Stimulated activated naive CD8-positive, alpha-beta T cell treated with anti-CD3 and anti-CD28 coated beads, Interleukin-15, amount 100 ng/mL, for 72 hours (primary cell): ENCODE data around the gene THAP4.
A peak's percentile ranks its signal among the peaks of the same experiment; 100 is the strongest.
"Not testable (repeated sequence)": the region's sequence is repeated elsewhere in the genome, so short reads cannot be mapped to it uniquely, and the experiment has no call there.

Source experiments
- ATAC-seq: fragments of 150-1000 bp; cut with Tn5 transposase; 2 replicates; pipeline ENCODE4 v1.10.0; 2021; ENCODE audit warnings: mild to moderate bottlenecking, moderate library complexity
- DNase-seq, 2 donors: peaks; one replicate each; pipeline ENCODE4 v3.0.0; 2021 to 2022
- H3K27ac Mint-ChIP-seq, 2 donors: one replicate each; pipeline ENCODE4 v1.8.0; 2022; ENCODE audit warnings: mild to moderate bottlenecking in 2 of 2, mixed read lengths in 2 of 2, moderate library complexity in 2 of 2
- H3K27me3 Mint-ChIP-seq: one replicate; pipeline ENCODE4 v1.8.0; 2022; ENCODE audit warnings: mixed read lengths
- H3K4me1 Mint-ChIP-seq: one replicate; pipeline ENCODE4 v1.8.0; 2022; ENCODE audit warnings: mild to moderate bottlenecking, mixed read lengths
- H3K4me3 Mint-ChIP-seq, 2 donors: one replicate each; pipeline ENCODE4 v1.8.0; 2022; ENCODE audit warnings: mild to moderate bottlenecking in 2 of 2, mixed read lengths in 2 of 2, moderate library complexity in 1 of 2
- H3K9me3 Mint-ChIP-seq, 2 donors: one replicate each; pipeline ENCODE4 v1.8.0; 2022; ENCODE audit warnings: mixed read lengths in 2 of 2

Gene THAP4

DNA sequence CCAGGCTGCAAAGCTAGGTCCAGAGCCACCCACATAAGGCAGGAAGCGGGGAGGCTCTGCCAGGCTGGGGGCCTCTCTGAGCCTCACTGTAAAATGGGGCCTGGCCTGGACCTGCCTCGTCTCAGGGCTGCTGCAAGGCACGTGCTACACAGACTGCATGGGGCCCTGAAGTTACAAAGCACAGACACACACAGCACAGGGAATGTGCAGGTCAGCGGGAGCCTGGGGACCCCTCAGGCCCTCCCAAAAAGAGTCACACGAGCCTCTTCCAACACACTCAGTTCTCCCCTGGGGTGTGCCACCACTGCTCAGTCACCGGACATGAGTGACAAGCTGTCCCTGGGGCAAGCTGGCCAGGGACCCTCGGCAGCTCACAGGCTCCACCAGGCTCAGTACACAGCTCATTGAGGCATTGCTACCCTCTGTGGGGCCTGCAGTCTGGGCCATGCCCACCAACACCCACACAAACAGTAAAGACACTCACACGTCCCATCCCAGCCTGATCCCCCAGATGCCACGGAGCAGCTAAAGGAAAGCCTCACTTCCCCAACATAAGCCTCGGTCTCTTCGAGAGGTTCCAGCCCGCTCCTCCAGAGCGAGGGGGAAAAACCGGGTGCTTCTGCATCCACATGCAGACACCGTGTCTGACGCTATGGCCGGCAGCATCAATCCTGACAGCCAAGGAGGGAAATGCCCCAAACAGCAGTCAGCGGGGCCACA lies 44.7 kb downstream of the THAP4 start:
- Mint-ChIP-seq H3K27me3 (no peaks in the 10 kb centered on the region), H3K9me3 (peaks cover under 1 to 14% of the 10 kb centered on the region in 2 donors), H3K4me3 (no peak overlapping the region), H3K4me1 (no peaks in the 10 kb centered on the region), H3K27ac (peak overlapping the region in 1 of 2 donors; percentile 74)
- ATAC-seq (no peak), DNase-seq (no peak)

GRCh38 chr2:241590496-241591455 lies 46.2 kb downstream of the THAP4 start:
- H3K9me3 Mint-ChIP-seq, result peaks cover 12 to 26% of the 10 kb centered on the region in 2 donors
- DNase-seq, H3K4me3 Mint-ChIP-seq, H3K27me3 Mint-ChIP-seq, H3K27ac Mint-ChIP-seq, ATAC-seq, H3K4me1 Mint-ChIP-seq: not testable (repeated sequence)

GRCh38 chr2:241589863-241590262 lies 47.1 kb downstream of the THAP4 start:
- H3K4me3 Mint-ChIP-seq, H3K27ac Mint-ChIP-seq, ATAC-seq, DNase-seq, H3K27me3 Mint-ChIP-seq, H3K4me1 Mint-ChIP-seq: not testable (repeated sequence)
- peaks cover 12 to 34% of the 10 kb centered on the region in 2 donors for H3K9me3 Mint-ChIP-seq

DNA sequence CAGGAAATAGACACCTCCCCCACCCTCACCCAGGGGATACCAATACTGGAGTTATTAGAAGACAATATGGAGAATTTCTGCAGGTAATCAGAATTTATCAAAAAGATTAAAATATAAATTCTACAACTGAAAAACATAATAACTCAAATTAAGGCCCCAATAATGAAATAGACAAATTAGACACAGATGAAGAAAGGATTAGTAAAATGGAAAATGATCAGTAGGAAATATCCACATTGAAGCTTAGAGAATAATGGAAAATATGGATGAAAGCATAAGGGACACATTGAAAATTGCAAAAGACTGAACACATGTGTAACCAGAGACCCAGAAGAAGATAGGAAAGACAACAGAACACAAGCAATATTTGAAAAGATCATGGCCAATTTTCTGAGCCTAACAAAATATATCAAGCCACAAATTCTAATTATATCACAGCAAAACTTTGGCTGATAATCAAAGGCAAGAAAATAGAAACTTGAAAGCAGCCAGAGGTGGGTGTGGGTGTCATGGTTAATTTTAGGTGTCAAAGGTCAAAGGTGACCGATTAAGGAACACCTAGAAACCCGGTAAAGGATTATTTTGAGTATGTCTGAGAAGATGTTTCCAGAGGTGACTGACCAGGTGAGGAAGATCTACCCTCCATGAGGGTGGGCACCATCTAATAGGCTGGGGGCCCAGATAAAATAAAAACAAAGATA lies 50.2 kb downstream of the THAP4 start:
- no peaks in the 10 kb centered on the region for H3K27me3 Mint-ChIP-seq
- DNase-seq, result no peak
- H3K27ac Mint-ChIP-seq, result no peak overlapping the region
- no peaks in the 10 kb centered on the region for H3K4me1 Mint-ChIP-seq
- H3K9me3 Mint-ChIP-seq, result peaks cover 12 to 34% of the 10 kb centered on the region in 2 donors
- no peak for ATAC-seq
- H3K4me3 Mint-ChIP-seq, result no peak overlapping the region

- DNase-seq, result no peak
- no peak for ATAC-seq
- Mint-ChIP-seq H3K27me3 (no peaks in the 10 kb centered on the region), H3K9me3 (peaks cover 12 to 34% of the 10 kb centered on the region in 2 donors), H3K27ac (no peak overlapping the region), H3K4me1 (no peaks in the 10 kb centered on the region), H3K4me3 (no peak overlapping the region)
Observed at GRCh38 chr2:241584436-241584835, 52.5 kb downstream of the THAP4 start.

DNA sequence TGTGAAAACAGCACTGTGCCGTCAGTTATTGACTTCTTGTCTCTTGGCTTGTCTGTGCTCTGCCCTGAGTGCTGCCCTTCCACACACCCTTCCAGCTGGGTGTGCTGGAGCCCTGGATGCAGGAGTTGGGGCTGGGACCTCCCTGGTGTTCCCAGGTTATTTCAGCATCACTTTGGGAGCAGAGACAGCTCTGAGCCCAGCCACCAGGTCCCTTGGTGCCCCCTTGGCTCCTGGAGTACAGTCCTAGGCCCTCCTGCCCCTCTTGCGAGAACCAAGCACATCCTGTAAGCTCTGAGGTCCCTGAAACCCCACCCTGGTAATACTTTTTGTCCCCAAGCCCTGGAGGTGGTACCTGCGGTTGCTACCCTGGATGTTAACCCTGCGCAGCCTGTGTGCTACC lies 54.2 kb downstream of the THAP4 start:
- H3K9me3 Mint-ChIP-seq, result peaks cover 12 to 25% of the 10 kb centered on the region in 2 donors

GRCh38 chr2:241582328-241582727 lies 54.6 kb downstream of the THAP4 start:
- Mint-ChIP-seq H3K27me3 (no peaks in the 10 kb centered on the region), H3K9me3 (peaks cover 12 to 21% of the 10 kb centered on the region in 2 donors), H3K27ac (peak overlapping the region in 1 of 2 donors; percentile 61), H3K4me1 (no peaks in the 10 kb centered on the region), H3K4me3 (no peak overlapping the region)
- DNase-seq, result no peak
- ATAC-seq, result no peak

More for the DNA sequence above, 54.2 kb downstream of the THAP4 start:
- ATAC-seq (no peak), DNase-seq (no peak)
- H3K4me1 Mint-ChIP-seq, result no peaks in the 10 kb centered on the region
- H3K4me3 Mint-ChIP-seq, result no peak overlapping the region
- H3K27me3 Mint-ChIP-seq, result no peaks in the 10 kb centered on the region
- no peak overlapping the region for H3K27ac Mint-ChIP-seq

DNA sequence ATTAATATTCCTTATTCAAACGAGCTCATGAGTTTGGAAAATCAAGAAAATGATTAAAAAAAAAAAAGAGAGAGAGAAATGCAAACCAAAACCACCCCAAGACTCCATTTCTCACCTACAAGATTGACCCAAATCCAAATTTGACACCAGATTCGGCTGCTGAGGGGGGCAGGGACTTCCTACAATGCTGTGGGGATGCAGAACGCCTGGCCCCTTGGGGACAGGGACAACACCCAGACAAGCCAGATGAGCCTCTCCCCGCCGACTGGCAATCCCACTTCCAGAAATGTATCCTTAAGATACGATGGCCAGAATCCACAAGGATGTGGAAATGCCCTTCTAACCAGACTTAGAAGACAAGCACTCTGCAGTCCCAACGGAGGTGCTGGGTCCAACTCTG lies 57.7 kb downstream of the THAP4 start:
- no peak overlapping the region for H3K4me3 Mint-ChIP-seq
- H3K4me1 Mint-ChIP-seq, result no peaks in the 10 kb centered on the region
- H3K27me3 Mint-ChIP-seq, result no peaks in the 10 kb centered on the region
- no peak overlapping the region for H3K27ac Mint-ChIP-seq
- DNase-seq, result no peak
- no peaks in the 10 kb centered on the region for H3K9me3 Mint-ChIP-seq
- no peak for ATAC-seq

DNA sequence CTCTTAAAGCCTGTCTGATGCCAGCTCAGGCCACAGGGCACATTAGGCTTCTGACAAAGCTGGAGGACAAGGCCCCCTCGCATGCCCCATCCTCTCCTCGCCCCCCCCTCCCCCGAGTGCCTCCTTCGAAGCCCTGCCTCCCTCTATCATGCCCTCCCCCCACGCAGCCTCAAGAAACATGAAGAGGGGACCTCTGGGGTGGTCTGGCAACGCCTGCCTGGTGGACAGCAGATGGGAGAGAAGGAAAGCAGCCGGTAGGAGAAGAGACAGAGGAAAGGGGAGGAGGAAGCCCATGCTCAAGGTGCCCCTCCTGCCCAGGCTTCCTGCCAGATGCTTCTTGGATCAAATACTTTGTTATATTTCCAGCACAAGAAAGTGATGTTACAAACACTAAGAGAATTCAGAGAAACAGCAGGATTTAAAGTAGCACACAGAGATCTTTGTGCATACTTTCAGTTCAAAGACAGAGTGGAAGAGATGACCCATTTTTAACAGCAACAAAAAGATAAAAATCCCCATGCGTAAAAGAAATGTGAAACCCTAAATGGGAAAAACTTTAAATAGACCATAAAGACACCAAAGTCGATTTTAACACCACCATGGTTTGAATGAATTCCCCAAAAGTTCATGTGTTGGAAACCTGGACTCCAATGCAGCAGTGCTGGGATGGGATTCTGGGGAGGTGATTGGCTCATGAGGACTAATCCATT lies 59.4 kb downstream of the THAP4 start:
- ATAC-seq, result no peak
- no peaks in the 10 kb centered on the region for H3K27me3 Mint-ChIP-seq
- H3K27ac Mint-ChIP-seq, result no peak overlapping the region
- no peaks in the 10 kb centered on the region for H3K9me3 Mint-ChIP-seq
- no peaks in the 10 kb centered on the region for H3K4me1 Mint-ChIP-seq
- H3K4me3 Mint-ChIP-seq, result no peak overlapping the region
- DNase-seq, result no peak

GRCh38 chr2:241576293-241576654 lies 60.7 kb downstream of the THAP4 start:
- Mint-ChIP-seq H3K4me3 (no peak overlapping the region), H3K27ac (no peak overlapping the region), H3K27me3 (no peaks in the 10 kb centered on the region), H3K4me1 (no peaks in the 10 kb centered on the region), H3K9me3 (no peaks in the 10 kb centered on the region)
- DNase-seq (no peak), ATAC-seq (no peak)

DNA sequence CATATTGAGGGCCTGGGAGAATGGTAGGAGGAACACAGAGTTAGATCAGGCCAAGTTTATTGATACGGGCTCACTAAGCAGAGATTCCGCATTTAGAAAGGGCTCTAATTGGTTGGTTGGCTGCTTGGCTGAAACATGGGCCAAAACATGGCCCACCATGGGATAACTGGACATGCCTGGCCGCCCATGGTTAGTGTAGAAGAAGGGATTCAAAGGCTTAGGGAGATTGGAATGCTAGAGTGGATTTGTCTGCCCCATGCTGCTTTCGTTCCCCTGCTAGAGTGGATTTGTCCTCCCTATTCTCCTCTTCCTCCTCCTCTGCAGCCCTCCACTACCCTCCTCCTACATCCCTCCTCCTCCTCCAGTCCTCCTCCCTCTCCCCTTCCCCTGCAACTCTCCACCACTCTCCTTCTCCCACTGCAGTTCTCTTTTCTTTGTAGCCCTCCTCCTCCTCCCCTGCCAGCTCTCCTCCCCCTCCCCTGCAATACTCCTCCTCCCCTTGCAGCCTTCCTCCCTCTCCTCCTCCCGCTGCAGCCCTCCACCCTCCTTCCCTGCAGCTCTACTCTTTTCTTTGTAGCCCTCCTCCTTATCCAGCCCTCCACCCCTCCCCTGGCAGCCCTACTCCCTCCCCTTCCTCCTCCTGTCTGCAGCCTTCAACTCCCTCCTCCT lies 61.2 kb downstream of the THAP4 start:
- ATAC-seq, result no peak
- Mint-ChIP-seq H3K27me3 (no peaks in the 10 kb centered on the region), H3K9me3 (no peaks in the 10 kb centered on the region), H3K4me1 (no peaks in the 10 kb centered on the region), H3K4me3 (no peak overlapping the region), H3K27ac (peak overlapping the region; percentile 27 to 41)
- no peak for DNase-seq

DNA sequence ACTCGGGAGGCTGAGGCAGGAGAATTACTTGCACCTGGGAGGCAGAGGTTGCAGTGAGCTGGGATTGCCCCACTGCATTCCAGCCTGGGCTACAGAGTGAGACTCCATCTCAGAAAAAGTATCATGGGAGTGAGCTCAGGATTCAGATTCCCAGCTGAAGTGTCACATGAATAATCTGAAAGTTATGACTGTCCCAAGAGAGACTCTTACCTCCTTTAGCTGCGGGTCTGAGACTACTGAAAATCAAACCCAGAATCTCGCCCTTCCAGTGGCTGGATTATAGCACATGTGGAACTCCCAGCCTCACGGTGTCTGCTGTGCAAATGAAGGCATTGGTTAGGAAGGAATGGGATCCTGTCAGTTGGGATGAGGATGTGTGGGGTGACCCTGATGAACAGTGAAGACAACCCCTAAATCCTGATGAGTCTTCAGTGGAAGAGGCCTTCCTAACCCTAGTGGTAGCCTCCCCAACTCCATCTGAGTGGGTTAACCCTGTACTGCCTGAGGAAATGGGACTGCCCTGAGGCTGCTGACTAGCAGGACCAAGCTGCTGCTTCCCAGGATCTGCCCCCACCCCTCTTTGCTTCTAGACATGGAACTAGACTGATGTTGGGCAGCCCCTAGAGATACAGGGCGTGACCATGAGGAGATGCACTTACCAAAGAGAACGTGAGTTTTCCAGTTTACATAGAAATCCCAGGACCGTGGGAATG lies 61.9 kb downstream of the THAP4 start:
- ATAC-seq (no peak), DNase-seq (no peak)
- no peaks in the 10 kb centered on the region for H3K9me3 Mint-ChIP-seq
- H3K27ac Mint-ChIP-seq, result peak overlapping the region in 1 of 2 donors; percentile 12
- peaks cover 2% of the 10 kb centered on the region for H3K4me1 Mint-ChIP-seq
- peaks cover 2% of the 10 kb centered on the region for H3K27me3 Mint-ChIP-seq
- H3K4me3 Mint-ChIP-seq, result no peak overlapping the region

- Mint-ChIP-seq H3K27me3 (peaks cover 6% of the 10 kb centered on the region), H3K27ac (no peak overlapping the region)
Observed at GRCh38 chr2:241573741-241574140, 63.2 kb downstream of the THAP4 start.

More at GRCh38 chr2:241573741-241574140, 63.2 kb downstream of the THAP4 start:
- Mint-ChIP-seq H3K9me3 (no peaks in the 10 kb centered on the region), H3K4me3 (no peak overlapping the region), H3K4me1 (peaks cover 4% of the 10 kb centered on the region)
- ATAC-seq (no peak), DNase-seq (no peak)
